Endothelial cell (in vitro differentiated cells): ENCODE data around the gene HIVEP3. TPM values are rescaled to one million over a fixed set of nuclear protein-coding genes. Genes with fewer than 3 reads are reported as not detected.

ENCODE experiments used
- DNase-seq: peaks from one replicate; pipeline ENCODE4 v3.0.0; 2021; ENCODE audit warnings: low spot score
- H3K27ac Mint-ChIP-seq: one replicate; pipeline ENCODE4 v1.8.0; 2021; ENCODE audit warnings: mixed read lengths, inconsistent platforms; ENCODE audit not compliant: unreplicated experiment
- H3K27me3 Mint-ChIP-seq: one replicate; pipeline ENCODE4 v1.8.0; 2021; ENCODE audit warnings: mild to moderate bottlenecking, moderate library complexity, mixed read lengths, inconsistent platforms; ENCODE audit not compliant: unreplicated experiment
- H3K36me3 Mint-ChIP-seq: one replicate; pipeline ENCODE4 v1.8.0; 2021; ENCODE audit warnings: mild to moderate bottlenecking, low read depth, mixed read lengths, inconsistent platforms; ENCODE audit not compliant: unreplicated experiment
- H3K4me1 Mint-ChIP-seq: one replicate; pipeline ENCODE4 v1.8.0; 2021; ENCODE audit warnings: mild to moderate bottlenecking, mixed read lengths, inconsistent platforms; ENCODE audit not compliant: unreplicated experiment
- H3K4me3 Mint-ChIP-seq: one replicate; pipeline ENCODE4 v1.8.0; 2021; ENCODE audit warnings: mild to moderate bottlenecking, mixed read lengths, inconsistent platforms; ENCODE audit not compliant: unreplicated experiment
- H3K9me3 Mint-ChIP-seq: one replicate; pipeline ENCODE4 v1.8.0; 2021; ENCODE audit warnings: mixed read lengths, inconsistent platforms; ENCODE audit not compliant: unreplicated experiment
- CTCF ChIP-seq: fragments of 200-600 bp; sonication (generic); IDR thresholded peaks from one replicate; pipeline ENCODE4 v1.5.0; 2021; ENCODE audit warnings: antibody characterized with exemption; ENCODE audit not compliant: unreplicated experiment
- total RNA-seq: library from RNA; stranded (reverse); fragmentation: NEBNext Ultra II Directional; extraction: Animal tissue kit (Norgen Biotek cat#: 25700); gene quantifications from one replicate; pipeline ENCODE4 v1.2.1, GENCODE V29; 2021; ENCODE audit not compliant: unreplicated experiment

The HIVEP3 gene
- total RNA-seq, 1 donor from 2014 or later = 8.9 TPM

GRCh38 chr1:41503538-41504113 is 415.1 kb downstream of the HIVEP3 start:
- no peak for TF ChIP-seq CTCF
- Mint-ChIP-seq H3K27ac (no peak overlapping the region), H3K4me1 (peaks cover 19% of the 10 kb centered on the region), H3K36me3 (no peaks in the 10 kb centered on the region), H3K4me3 (no peak overlapping the region), H3K27me3 (peaks cover 9% of the 10 kb centered on the region), H3K9me3 (no peaks in the 10 kb centered on the region)
- DNase-seq = no peak

DNA sequence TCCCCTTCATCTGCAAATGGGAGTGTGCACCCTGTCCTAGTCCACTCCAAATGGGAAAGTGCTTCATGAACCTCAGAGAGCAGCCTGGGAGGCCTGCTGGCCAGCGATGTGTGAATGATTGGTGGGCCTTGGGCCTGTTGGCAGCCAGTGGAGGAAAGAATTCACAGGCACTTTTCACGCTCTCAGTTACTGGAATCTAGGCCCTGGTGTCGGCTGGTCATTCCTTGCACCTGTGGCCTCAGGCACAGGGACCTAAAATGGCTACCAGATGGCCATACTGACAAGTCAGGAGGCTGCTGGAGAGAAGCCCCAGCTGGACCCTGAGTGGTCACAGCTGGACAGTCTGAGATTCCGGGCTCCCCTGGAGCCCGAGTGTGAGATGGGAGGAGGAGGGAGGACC is 415.8 kb downstream of the HIVEP3 start:
- no peak for TF ChIP-seq CTCF
- no peaks in the 10 kb centered on the region for H3K36me3 Mint-ChIP-seq
- H3K27me3 Mint-ChIP-seq = peaks cover 9% of the 10 kb centered on the region
- H3K4me3 Mint-ChIP-seq = no peak overlapping the region
- no peak for DNase-seq
- no peak overlapping the region for H3K27ac Mint-ChIP-seq
- no peaks in the 10 kb centered on the region for H3K9me3 Mint-ChIP-seq
- peaks cover 19% of the 10 kb centered on the region for H3K4me1 Mint-ChIP-seq

DNA sequence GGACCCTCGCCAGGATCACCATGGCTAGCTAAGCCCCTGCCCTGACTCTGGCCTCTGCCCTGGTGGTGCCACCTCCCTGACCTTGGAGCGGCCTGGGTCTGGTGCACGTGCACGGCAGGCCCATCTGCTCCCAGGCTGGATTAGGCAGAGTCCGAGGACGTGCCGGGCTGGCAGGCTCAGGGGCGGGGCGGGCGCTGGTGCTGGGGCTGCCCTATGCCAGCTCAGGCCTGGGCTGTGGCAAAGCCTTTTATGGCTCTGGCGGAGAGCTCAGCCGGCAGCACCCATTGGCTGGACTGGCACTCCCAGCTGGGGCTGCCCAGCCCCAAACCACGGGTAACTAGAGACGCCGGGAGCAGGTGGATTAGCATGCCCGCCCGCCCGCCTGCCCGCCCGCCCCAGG is 417.1 kb downstream of the HIVEP3 start:
- Mint-ChIP-seq H3K4me3 (no peak overlapping the region), H3K27me3 (peaks cover 16% of the 10 kb centered on the region), H3K9me3 (no peaks in the 10 kb centered on the region), H3K27ac (no peak overlapping the region), H3K36me3 (no peaks in the 10 kb centered on the region), H3K4me1 (peaks cover 12% of the 10 kb centered on the region)
- no peak for TF ChIP-seq CTCF
- DNase-seq = no peak

GRCh38 chr1:41500781-41501518 is 417.8 kb downstream of the HIVEP3 start:
- H3K4me3 Mint-ChIP-seq = no peak overlapping the region
- DNase-seq = no peak

More at GRCh38 chr1:41500781-41501518, 417.8 kb downstream of the HIVEP3 start:
- Mint-ChIP-seq H3K27ac (no peak overlapping the region), H3K4me1 (peaks cover 12% of the 10 kb centered on the region), H3K36me3 (no peaks in the 10 kb centered on the region), H3K9me3 (no peaks in the 10 kb centered on the region), H3K27me3 (peaks cover 16% of the 10 kb centered on the region)
- TF ChIP-seq CTCF = no peak
